Breast epithelium (tissue), 3 donors: ENCODE data around the gene SORCS3.

Experiments
- CTCF ChIP-seq, 3 donors: fragments of 450-650 bp; IDR thresholded peaks; one replicate each; pipeline ENCODE4 v1.5.1; 2016 to 2017; ENCODE audit warnings: antibody characterized with exemption in 3 of 3, mild to moderate bottlenecking in 3 of 3, moderate library complexity in 3 of 3
- POLR2A ChIP-seq: fragments of 450-650 bp; IDR thresholded peaks from one replicate; pipeline ENCODE4 v1.6.1; 2016; ENCODE audit warnings: antibody characterized with exemption, mild to moderate bottlenecking, moderate library complexity

DNA sequence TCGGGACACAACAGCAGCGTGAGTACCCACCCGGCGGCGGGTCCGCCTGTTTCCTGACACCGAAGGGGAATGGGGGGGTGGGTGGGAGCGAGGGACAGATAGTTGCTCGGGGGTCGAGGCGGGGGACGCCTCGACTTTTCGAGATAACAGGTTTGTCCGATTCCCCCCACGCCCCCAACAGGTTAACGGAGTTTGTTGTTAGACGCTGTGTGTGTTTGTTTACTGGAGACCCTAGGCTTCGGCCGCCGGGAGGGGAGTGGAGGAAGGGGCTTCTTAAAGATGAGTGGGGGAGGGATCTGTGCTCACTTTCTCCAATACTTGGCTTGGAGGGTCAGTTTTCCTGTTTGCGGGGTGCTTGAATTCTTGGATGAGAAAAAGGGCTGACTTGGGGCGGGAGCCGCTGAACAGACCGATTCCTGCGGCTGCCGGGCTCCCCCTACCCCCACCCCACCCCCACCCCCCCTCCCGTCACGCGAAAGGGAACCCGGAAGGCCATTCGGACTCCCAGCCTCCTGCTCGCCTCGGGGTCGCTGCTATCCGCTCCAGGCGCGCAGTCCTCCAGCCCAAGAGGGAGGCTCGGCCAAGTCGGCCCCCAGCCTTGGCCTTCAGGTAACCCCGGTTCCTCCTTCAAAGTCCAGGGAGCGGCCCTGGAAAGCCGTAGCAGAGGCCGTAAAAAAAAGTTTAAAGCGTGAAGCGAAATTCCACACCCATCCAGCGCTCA, 1.0 kb downstream of the SORCS3 start:
- TF ChIP-seq CTCF (IDR thresholded peaks at IDR 0.05) (no peak), POLR2A (no peak)
